Loucy (cell line): ENCODE measurements around the gene MYRIP.

ENCODE experiments used
- H2AFZ ChIP-seq: fragments of 200-600 bp; sonication (generic); 2 replicates; pipeline ENCODE4 v1.6.0; 2016; ENCODE audit warnings: antibody characterized with exemption, mild to moderate bottlenecking, low read length, moderate library complexity
- H3F3A ChIP-seq: fragments of 200-600 bp; 2 replicates; pipeline ENCODE4 v1.6.0; 2016; ENCODE audit warnings: antibody characterized with exemption, low read depth, mild to moderate bottlenecking
- H3K27me3 ChIP-seq: fragments of 200-600 bp; sonication (generic); 2 replicates; pipeline ENCODE4 v1.6.1; 2014; ENCODE audit warnings: low read length, mild to moderate bottlenecking; ENCODE audit not compliant: insufficient read depth, poor library complexity, severe bottlenecking
- H3K36me3 ChIP-seq: fragments of 200-600 bp; sonication (generic); 2 replicates; pipeline ENCODE4 v1.6.1; 2016; ENCODE audit warnings: low read length; ENCODE audit not compliant: insufficient read depth
- H3K4me1 ChIP-seq: fragments of 200-600 bp; sonication (generic); 2 replicates; pipeline ENCODE4 v1.5.1; 2014; ENCODE audit warnings: low read length, mild to moderate bottlenecking; ENCODE audit not compliant: insufficient read depth, poor library complexity, severe bottlenecking
- H3K4me2 ChIP-seq: fragments of 200-600 bp; sonication (generic); 2 replicates; pipeline ENCODE4 v1.6.0; 2014; ENCODE audit warnings: antibody characterized with exemption, low read length, low read depth, mild to moderate bottlenecking; ENCODE audit not compliant: poor library complexity, severe bottlenecking
- H3K4me3 ChIP-seq: fragments of 200-600 bp; sonication (generic); 2 replicates; pipeline ENCODE4 v1.5.1; 2014; ENCODE audit warnings: low read length, mild to moderate bottlenecking, mixed read lengths; ENCODE audit not compliant: poor library complexity, severe bottlenecking
- H3K79me2 ChIP-seq: fragments of 200-600 bp; sonication (generic); 2 replicates; pipeline ENCODE4 v1.6.1; 2014; ENCODE audit warnings: low read length; ENCODE audit not compliant: insufficient read depth
- H3K9ac ChIP-seq: fragments of 200-600 bp; sonication (generic); 2 replicates; pipeline ENCODE4 v1.6.0; 2014; ENCODE audit warnings: mild to moderate bottlenecking, low read depth, low read length, moderate library complexity; ENCODE audit not compliant: poor library complexity, severe bottlenecking
- H3K9me2 ChIP-seq: fragments of 200-600 bp; sonication (generic); replicated peaks from 2 replicates; pipeline ENCODE4 v1.6.1; 2016; ENCODE audit warnings: low read depth, low read length, mixed read lengths
- H3K9me3 ChIP-seq: fragments of 200-600 bp; sonication (generic); 2 replicates; pipeline ENCODE4 v1.6.1; 2014; ENCODE audit warnings: mild to moderate bottlenecking, antibody characterized with exemption, low read length, low read depth; ENCODE audit not compliant: insufficient read depth
- H4K20me1 ChIP-seq: fragments of 200-600 bp; sonication (generic); 2 replicates; pipeline ENCODE4 v1.6.0; 2014; ENCODE audit warnings: antibody characterized with exemption, low read length, mild to moderate bottlenecking; ENCODE audit not compliant: insufficient read depth, poor library complexity, severe bottlenecking
- CTCF ChIP-seq: fragments of 200-600 bp; sonication (generic); conservative IDR thresholded peaks from 2 replicates; pipeline ENCODE4 v1.5.1; 2014; ENCODE audit warnings: mild to moderate bottlenecking, antibody characterized with exemption, low read length
- EZH2phosphoT487 ChIP-seq: fragments of 200-600 bp; IDR thresholded peaks from 2 replicates; pipeline ENCODE4 v1.6.1; 2018; ENCODE audit warnings: antibody characterized with exemption, mild to moderate bottlenecking, moderate library complexity, borderline replicate concordance

The MYRIP gene

GRCh38 chr3:40109641-40110490 lies 300.5 kb downstream of the MYRIP start:
- Histone ChIP-seq H3F3A (no peaks in the 10 kb centered on the region), H3K4me3 (no peak overlapping the region), H2AFZ (no peak overlapping the region), H3K9ac (no peak overlapping the region), H3K36me3 (no peaks in the 10 kb centered on the region), H3K9me2 (no peaks in the 10 kb centered on the region), H3K27me3 (no peaks in the 10 kb centered on the region), H3K9me3 (no peaks in the 10 kb centered on the region), H3K4me2 (no peak overlapping the region), H3K79me2 (no peaks in the 10 kb centered on the region), H3K4me1 (no peaks in the 10 kb centered on the region), H4K20me1 (no peaks in the 10 kb centered on the region)
- TF ChIP-seq CTCF, result peak; percentile 61
- no peak for TF ChIP-seq EZH2phosphoT487

- no peak overlapping the region for H3K9ac ChIP-seq
- TF ChIP-seq EZH2phosphoT487, result no peak
- TF ChIP-seq CTCF, result no peak
Measured at GRCh38 chr3:40116478-40117177, 307.2 kb downstream of the MYRIP start.

GRCh38 chr3:40118091-40118490 lies 308.7 kb downstream of the MYRIP start:
- no peaks in the 10 kb centered on the region for H3F3A ChIP-seq
- no peaks in the 10 kb centered on the region for H3K9me3 ChIP-seq
- H4K20me1 ChIP-seq, result no peaks in the 10 kb centered on the region
- H3K27me3 ChIP-seq, result no peaks in the 10 kb centered on the region
- H2AFZ ChIP-seq, result no peak overlapping the region
- peaks cover 6% of the 10 kb centered on the region for H3K4me1 ChIP-seq
- no peaks in the 10 kb centered on the region for H3K9me2 ChIP-seq
- H3K79me2 ChIP-seq, result no peaks in the 10 kb centered on the region
- H3K4me3 ChIP-seq, result no peak overlapping the region
- no peak overlapping the region for H3K4me2 ChIP-seq
- H3K9ac ChIP-seq, result no peak overlapping the region
- H3K36me3 ChIP-seq, result no peaks in the 10 kb centered on the region
- TF ChIP-seq EZH2phosphoT487, result no peak
- no peak for TF ChIP-seq CTCF

More at GRCh38 chr3:40116478-40117177, 307.2 kb downstream of the MYRIP start:
- Histone ChIP-seq H3K4me1 (peaks cover 6% of the 10 kb centered on the region), H3K27me3 (no peaks in the 10 kb centered on the region), H3K36me3 (no peaks in the 10 kb centered on the region), H3K9me3 (no peaks in the 10 kb centered on the region), H3K79me2 (no peaks in the 10 kb centered on the region), H4K20me1 (no peaks in the 10 kb centered on the region), H3K9me2 (no peaks in the 10 kb centered on the region), H3K4me3 (no peak overlapping the region), H3K4me2 (no peak overlapping the region), H2AFZ (no peak overlapping the region), H3F3A (no peaks in the 10 kb centered on the region)
